HEK293T (cell line): ENCODE data around the gene SLC6A11.

ENCODE experiments used
- SP1 ChIP-seq: fragments of 450-650 bp; IDR thresholded peaks from 2 replicates; pipeline ENCODE4 v1.6.1; 2017
- SUZ12 ChIP-seq: fragments of 450-650 bp; IDR thresholded peaks from 2 replicates; pipeline ENCODE4 v1.6.1; 2016; ENCODE audit warnings: mild to moderate bottlenecking

- no peak for TF ChIP-seq SUZ12
- TF ChIP-seq SP1 = no peak
Observed at GRCh38 chr3:10928961-10929471, 113.0 kb downstream of the SLC6A11 start.
